WTC11 (cell line): ENCODE measurements around the gene LBX2. TPM values are rescaled to one million over a fixed set of nuclear protein-coding genes. Genes with fewer than 3 reads are reported as not detected.

ENCODE experiments used
- ATAC-seq: fragments of 200-7000 bp; cut with Tn5 transposase; 2 replicates; pipeline ENCODE4 v1.10.0; 2021; ENCODE audit warnings: mild to moderate bottlenecking, moderate library complexity
- CTCF ChIA-PET: fragments of 300-600 bp; sonication (Branson Sonifier 250); formaldehyde crosslinking; loops from one replicate; lab custom pipeline; 2021; ENCODE audit warnings: antibody characterized with exemption; lab: Charles Lee
- POLR2A ChIA-PET: fragments of 350-600 bp; sonication (Branson Sonifier 250); formaldehyde crosslinking; loops from one replicate; lab custom pipeline; 2021; ENCODE audit warnings: antibody characterized with exemption; lab: Charles Lee
- DNase-seq: peaks from one replicate; pipeline ENCODE4 v3.0.0; 2021; ENCODE audit warnings: low spot score
- H3K27ac Mint-ChIP-seq: 2 replicates; pipeline ENCODE4 v1.8.0; 2021; ENCODE audit warnings: mixed read lengths
- H3K27me3 Mint-ChIP-seq: 2 replicates; pipeline ENCODE4 v1.8.0; 2021; ENCODE audit warnings: low read depth, mild to moderate bottlenecking, moderate library complexity, mixed read lengths
- H3K36me3 Mint-ChIP-seq: 2 replicates; pipeline ENCODE4 v1.8.0; 2021; ENCODE audit warnings: mixed read lengths
- H3K4me1 Mint-ChIP-seq: 2 replicates; pipeline ENCODE4 v1.8.0; 2022; ENCODE audit warnings: mixed read lengths
- H3K4me3 Mint-ChIP-seq: 2 replicates; pipeline ENCODE4 v1.8.0; 2021; ENCODE audit warnings: mild to moderate bottlenecking, moderate library complexity, mixed read lengths
- H3K9me3 Mint-ChIP-seq: 2 replicates; pipeline ENCODE4 v1.8.0; 2021; ENCODE audit warnings: mixed read lengths
- ATF1 ChIP-seq: sonication (generic); formaldehyde crosslinking; IDR thresholded peaks from 2 replicates; pipeline ENCODE4 v1.8.1; 2023; ENCODE audit warnings: mild to moderate bottlenecking, moderate library complexity, missing genetic modification reagents
- CBFB ChIP-seq: sonication (generic); formaldehyde crosslinking; IDR thresholded peaks from 2 replicates; pipeline ENCODE4 v1.8.1; 2022; ENCODE audit warnings: mild to moderate bottlenecking, low read depth, missing genetic modification reagents
- CREM ChIP-seq: sonication (generic); formaldehyde crosslinking; IDR thresholded peaks from 2 replicates; pipeline ENCODE4 v1.8.1; 2022; ENCODE audit warnings: mild to moderate bottlenecking, missing genetic modification reagents, moderate library complexity
- ELF4 ChIP-seq: sonication (generic); formaldehyde crosslinking; IDR thresholded peaks from 2 replicates; pipeline ENCODE4 v1.8.1; 2022; ENCODE audit warnings: low read depth, mild to moderate bottlenecking, moderate library complexity, missing genetic modification reagents
- ETV6 ChIP-seq: sonication (generic); formaldehyde crosslinking; IDR thresholded peaks from 2 replicates; pipeline ENCODE4 v1.8.1; 2022; ENCODE audit warnings: mild to moderate bottlenecking, missing genetic modification reagents
- GABPB1 ChIP-seq: sonication (generic); formaldehyde crosslinking; IDR thresholded peaks from 2 replicates; pipeline ENCODE4 v1.8.1; 2023; ENCODE audit warnings: mild to moderate bottlenecking, missing genetic modification reagents
- GRHL2 ChIP-seq: fragments of 250-450 bp; sonication (Bioruptor Pico); IDR thresholded peaks from 2 replicates; pipeline ENCODE4 v1.8.0; 2022; ENCODE audit warnings: mild to moderate bottlenecking, moderate library complexity; ENCODE audit not compliant: insufficient replicate concordance, severe bottlenecking
- KAT7 ChIP-seq: sonication (generic); formaldehyde crosslinking; IDR thresholded peaks from 2 replicates; pipeline ENCODE4 v1.8.1; 2023; ENCODE audit warnings: missing genetic modification reagents, mild to moderate bottlenecking, borderline replicate concordance
- MAX ChIP-seq: sonication (generic); formaldehyde crosslinking; IDR thresholded peaks from 2 replicates; pipeline ENCODE4 v1.8.0; 2022; ENCODE audit warnings: mild to moderate bottlenecking, missing genetic modification reagents
- NFE2L1 ChIP-seq: sonication (generic); formaldehyde crosslinking; IDR thresholded peaks from 2 replicates; pipeline ENCODE4 v1.8.1; 2023; ENCODE audit warnings: missing genetic modification reagents
- PREB ChIP-seq: sonication (generic); formaldehyde crosslinking; IDR thresholded peaks from 2 replicates; pipeline ENCODE4 v1.8.1; 2022; ENCODE audit warnings: mild to moderate bottlenecking, missing genetic modification reagents, moderate library complexity, borderline replicate concordance
- RELA ChIP-seq: sonication (generic); formaldehyde crosslinking; IDR thresholded peaks from 2 replicates; pipeline ENCODE4 v1.8.1; 2022; ENCODE audit warnings: missing genetic modification reagents, mild to moderate bottlenecking, borderline replicate concordance
- SMAD3 ChIP-seq: sonication (generic); formaldehyde crosslinking; IDR thresholded peaks from 2 replicates; pipeline ENCODE4 v1.8.0; 2022; ENCODE audit warnings: missing genetic modification reagents, mild to moderate bottlenecking, borderline replicate concordance
- TEAD1 ChIP-seq: sonication (generic); formaldehyde crosslinking; IDR thresholded peaks from 2 replicates; pipeline ENCODE4 v1.8.0; 2022; ENCODE audit warnings: mild to moderate bottlenecking, missing genetic modification reagents
- ZNF232 ChIP-seq: sonication (generic); formaldehyde crosslinking; IDR thresholded peaks from 2 replicates; pipeline ENCODE4 v1.8.0; 2022; ENCODE audit warnings: mild to moderate bottlenecking, missing genetic modification reagents
- ZNF396 ChIP-seq: fragments of 250-450 bp; sonication (Bioruptor Pico); IDR thresholded peaks from 2 replicates; pipeline ENCODE4 v1.8.0; 2021; ENCODE audit warnings: mild to moderate bottlenecking, moderate library complexity, borderline replicate concordance
- ZNF416 ChIP-seq: fragments of 250-450 bp; sonication (Bioruptor Pico); IDR thresholded peaks from 2 replicates; pipeline ENCODE4 v1.9.0; 2021; ENCODE audit warnings: mild to moderate bottlenecking, inconsistent platforms
- ZNF671 ChIP-seq: fragments of 250-450 bp; sonication (Bioruptor Pico); IDR thresholded peaks from 2 replicates; pipeline ENCODE4 v1.8.0; 2021; ENCODE audit warnings: mild to moderate bottlenecking
- total RNA-seq: library from RNA; stranded (reverse); gene quantifications from 3 replicates; pipeline ENCODE4 v1.2.3, GENCODE V29; 2021
- TF ChIP-seq, protein P1 (sequence below): fragments of 250-450 bp; sonication (Bioruptor Pico); IDR thresholded peaks from 2 replicates; pipeline ENCODE4 v2.1.2; 2022; ENCODE audit warnings: mild to moderate bottlenecking, moderate library complexity
- TF ChIP-seq, protein P2 (sequence below): sonication (generic); formaldehyde crosslinking; IDR thresholded peaks from 2 replicates; pipeline ENCODE4 v1.8.0; 2022; ENCODE audit warnings: missing genetic modification reagents
- TF ChIP-seq, protein P3 (sequence below): sonication (generic); formaldehyde crosslinking; IDR thresholded peaks from 2 replicates; pipeline ENCODE4 v1.8.1; 2023; ENCODE audit warnings: mild to moderate bottlenecking, moderate library complexity, missing genetic modification reagents
- TF ChIP-seq, protein P4 (sequence below): sonication (generic); formaldehyde crosslinking; conservative IDR thresholded peaks from 2 replicates; pipeline ENCODE4 v1.8.1; 2022; ENCODE audit warnings: mild to moderate bottlenecking, missing genetic modification reagents

LBX2 gene
- total RNA-seq, 1 experiment from 2014 or later, result 1.0 TPM

- H3K27me3 Mint-ChIP-seq, result no peaks in the 10 kb centered on the region
- DNase-seq (peak; percentile 30), ATAC-seq (peak; percentile 6)
- peaks cover 14% of the 10 kb centered on the region for H3K4me1 Mint-ChIP-seq
- H3K4me3 Mint-ChIP-seq, result peak overlapping the region; percentile 99
- ChIA-PET CTCF (interaction anchor here (0.7 to 2.2 kb wide), 7 partner anchors 14 to 196 kb away, joined by 3 to 9 read pairs (median 4); partner anchors contain the start of gene LOXL3), POLR2A (interaction anchor here (0.7 to 1.4 kb wide), 5 partner anchors 26 to 73 kb away, joined by 3 to 7 read pairs (median 3); partner anchors contain the start of genes MRPL53 and WBP1)
- TF ChIP-seq SMAD3 (CRISPR knock-in tag), result no peak
- TF ChIP-seq ATF1 (CRISPR knock-in tag), result 0 out of 2 replicates have a peak, but pooled peaks have one; percentile 45
- H3K9me3 Mint-ChIP-seq, result 0 out of 2 replicates have a peak, but pooled peaks cover 3% of the 10 kb centered on the region
- H3K36me3 Mint-ChIP-seq, result peaks cover 38% of the 10 kb centered on the region
- no peak overlapping the region for H3K27ac Mint-ChIP-seq
Measured at GRCh38 chr2:74530239-74531187, 31.1 kb upstream of the LBX2 start.

GRCh38 chr2:74529357-74530238 is 30.2 kb upstream of the LBX2 start, which contains the start of the genes AUP1 and HTRA2:
Gene AUP1, minus strand, starts transcription at chr2:74529706. Its CDS starts 77 bp downstream, at chr2:74529629.
Gene HTRA2, plus strand, starts transcription at chr2:74529933. Its CDS starts 74 bp downstream, at chr2:74530007.
- ATAC-seq (peak; percentile 93), DNase-seq (peak; percentile 99)
- Mint-ChIP-seq H3K27ac (peak within 1 kb of the TSS; percentile 93), H3K4me1 (peaks cover 14% of the 10 kb centered on the region), H3K27me3 (no peaks in the 10 kb centered on the region), H3K4me3 (peak within 1 kb of the TSS; percentile 99), H3K36me3 (peaks cover 38% of the 10 kb centered on the region), H3K9me3 (0 out of 2 replicates have a peak, but pooled peaks cover 3% of the 10 kb centered on the region)
- ChIA-PET CTCF (interaction anchor here (0.7 to 2.2 kb wide), 10 partner anchors 13 to 195 kb away, joined by 3 to 9 read pairs (median 4); partner anchors contain the start of genes CCDC142, LOXL3, PCGF1 and TTC31), POLR2A (interaction anchor here (0.8 to 1.4 kb wide), 4 partner anchors 24 to 72 kb away, joined by 3 to 7 read pairs (median 3); partner anchors contain the start of genes LOXL3, MRPL53 and WBP1)
- TF ChIP-seq RELA (peak; percentile 63; the same call in 1 of the 2 replicates), ZNF396 (no peak), CREM (peak; percentile 79), ZNF416 (CRISPR knock-in tag) (peak; percentile 81; the same call in 1 of the 2 replicates), GRHL2 (CRISPR knock-in tag) (no peak), PREB (CRISPR knock-in tag) (peak; percentile 35; the same call in 1 of the 2 replicates), CBFB (CRISPR knock-in tag) (peak; percentile 77; the same call in 1 of the 2 replicates), TEAD1 (CRISPR knock-in tag) (peak; percentile 66), ZNF671 (CRISPR knock-in tag) (no peak), GABPB1 (CRISPR knock-in tag) (peak; percentile 73), ETV6 (CRISPR knock-in tag) (peak; percentile 50; the same call in 1 of the 2 replicates), ELF4 (CRISPR knock-in tag) (0 out of 2 replicates have a peak, but pooled peaks have one; percentile 67), NFE2L1 (no peak), KAT7 (0 out of 2 replicates have a peak, but pooled peaks have one; percentile 80), ZNF232 (CRISPR knock-in tag) (peak; percentile 78; the same call in 1 of the 2 replicates), MAX (CRISPR knock-in tag) (peak; percentile 72)
- TF ChIP-seq, protein P1, sequence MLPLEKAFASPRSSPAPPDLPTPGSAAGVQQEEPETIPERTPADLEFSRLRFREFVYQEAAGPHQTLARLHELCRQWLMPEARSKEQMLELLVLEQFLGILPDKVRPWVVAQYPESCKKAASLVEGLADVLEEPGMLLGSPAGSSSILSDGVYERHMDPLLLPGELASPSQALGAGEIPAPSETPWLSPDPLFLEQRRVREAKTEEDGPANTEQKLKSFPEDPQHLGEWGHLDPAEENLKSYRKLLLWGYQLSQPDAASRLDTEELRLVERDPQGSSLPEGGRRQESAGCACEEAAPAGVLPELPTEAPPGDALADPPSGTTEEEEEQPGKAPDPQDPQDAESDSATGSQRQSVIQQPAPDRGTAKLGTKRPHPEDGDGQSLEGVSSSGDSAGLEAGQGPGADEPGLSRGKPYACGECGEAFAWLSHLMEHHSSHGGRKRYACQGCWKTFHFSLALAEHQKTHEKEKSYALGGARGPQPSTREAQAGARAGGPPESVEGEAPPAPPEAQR (CRISPR knock-in tag), result no peak
- TF ChIP-seq, protein P2, sequence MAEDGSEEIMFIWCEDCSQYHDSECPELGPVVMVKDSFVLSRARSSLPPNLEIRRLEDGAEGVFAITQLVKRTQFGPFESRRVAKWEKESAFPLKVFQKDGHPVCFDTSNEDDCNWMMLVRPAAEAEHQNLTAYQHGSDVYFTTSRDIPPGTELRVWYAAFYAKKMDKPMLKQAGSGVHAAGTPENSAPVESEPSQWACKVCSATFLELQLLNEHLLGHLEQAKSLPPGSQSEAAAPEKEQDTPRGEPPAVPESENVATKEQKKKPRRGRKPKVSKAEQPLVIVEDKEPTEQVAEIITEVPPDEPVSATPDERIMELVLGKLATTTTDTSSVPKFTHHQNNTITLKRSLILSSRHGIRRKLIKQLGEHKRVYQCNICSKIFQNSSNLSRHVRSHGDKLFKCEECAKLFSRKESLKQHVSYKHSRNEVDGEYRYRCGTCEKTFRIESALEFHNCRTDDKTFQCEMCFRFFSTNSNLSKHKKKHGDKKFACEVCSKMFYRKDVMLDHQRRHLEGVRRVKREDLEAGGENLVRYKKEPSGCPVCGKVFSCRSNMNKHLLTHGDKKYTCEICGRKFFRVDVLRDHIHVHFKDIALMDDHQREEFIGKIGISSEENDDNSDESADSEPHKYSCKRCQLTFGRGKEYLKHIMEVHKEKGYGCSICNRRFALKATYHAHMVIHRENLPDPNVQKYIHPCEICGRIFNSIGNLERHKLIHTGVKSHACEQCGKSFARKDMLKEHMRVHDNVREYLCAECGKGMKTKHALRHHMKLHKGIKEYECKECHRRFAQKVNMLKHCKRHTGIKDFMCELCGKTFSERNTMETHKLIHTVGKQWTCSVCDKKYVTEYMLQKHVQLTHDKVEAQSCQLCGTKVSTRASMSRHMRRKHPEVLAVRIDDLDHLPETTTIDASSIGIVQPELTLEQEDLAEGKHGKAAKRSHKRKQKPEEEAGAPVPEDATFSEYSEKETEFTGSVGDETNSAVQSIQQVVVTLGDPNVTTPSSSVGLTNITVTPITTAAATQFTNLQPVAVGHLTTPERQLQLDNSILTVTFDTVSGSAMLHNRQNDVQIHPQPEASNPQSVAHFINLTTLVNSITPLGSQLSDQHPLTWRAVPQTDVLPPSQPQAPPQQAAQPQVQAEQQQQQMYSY, result no peak
- TF ChIP-seq, protein P3, sequence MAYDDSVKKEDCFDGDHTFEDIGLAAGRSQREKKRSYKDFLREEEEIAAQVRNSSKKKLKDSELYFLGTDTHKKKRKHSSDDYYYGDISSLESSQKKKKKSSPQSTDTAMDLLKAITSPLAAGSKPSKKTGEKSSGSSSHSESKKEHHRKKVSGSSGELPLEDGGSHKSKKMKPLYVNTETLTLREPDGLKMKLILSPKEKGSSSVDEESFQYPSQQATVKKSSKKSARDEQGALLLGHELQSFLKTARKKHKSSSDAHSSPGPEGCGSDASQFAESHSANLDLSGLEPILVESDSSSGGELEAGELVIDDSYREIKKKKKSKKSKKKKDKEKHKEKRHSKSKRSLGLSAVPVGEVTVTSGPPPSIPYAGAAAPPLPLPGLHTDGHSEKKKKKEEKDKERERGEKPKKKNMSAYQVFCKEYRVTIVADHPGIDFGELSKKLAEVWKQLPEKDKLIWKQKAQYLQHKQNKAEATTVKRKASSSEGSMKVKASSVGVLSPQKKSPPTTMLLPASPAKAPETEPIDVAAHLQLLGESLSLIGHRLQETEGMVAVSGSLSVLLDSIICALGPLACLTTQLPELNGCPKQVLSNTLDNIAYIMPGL (CRISPR knock-in tag), result peak; percentile 91; the same call in 1 of the 2 replicates
- TF ChIP-seq, protein P4, sequence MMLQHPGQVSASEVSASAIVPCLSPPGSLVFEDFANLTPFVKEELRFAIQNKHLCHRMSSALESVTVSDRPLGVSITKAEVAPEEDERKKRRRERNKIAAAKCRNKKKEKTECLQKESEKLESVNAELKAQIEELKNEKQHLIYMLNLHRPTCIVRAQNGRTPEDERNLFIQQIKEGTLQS, result no peak
